Measurements from ENCODE around the gene ITGB4. TPM values are rescaled to one million over a fixed set of nuclear protein-coding genes. Genes with fewer than 3 reads are reported as not detected.

Gene ITGB4
- total and polyA plus RNA-seq, 2 of the 13 experiments (the other 11 are each of a cell fraction or from before 2014, with no cell fraction given) = 6.9 to 14.5 TPM

DNA sequence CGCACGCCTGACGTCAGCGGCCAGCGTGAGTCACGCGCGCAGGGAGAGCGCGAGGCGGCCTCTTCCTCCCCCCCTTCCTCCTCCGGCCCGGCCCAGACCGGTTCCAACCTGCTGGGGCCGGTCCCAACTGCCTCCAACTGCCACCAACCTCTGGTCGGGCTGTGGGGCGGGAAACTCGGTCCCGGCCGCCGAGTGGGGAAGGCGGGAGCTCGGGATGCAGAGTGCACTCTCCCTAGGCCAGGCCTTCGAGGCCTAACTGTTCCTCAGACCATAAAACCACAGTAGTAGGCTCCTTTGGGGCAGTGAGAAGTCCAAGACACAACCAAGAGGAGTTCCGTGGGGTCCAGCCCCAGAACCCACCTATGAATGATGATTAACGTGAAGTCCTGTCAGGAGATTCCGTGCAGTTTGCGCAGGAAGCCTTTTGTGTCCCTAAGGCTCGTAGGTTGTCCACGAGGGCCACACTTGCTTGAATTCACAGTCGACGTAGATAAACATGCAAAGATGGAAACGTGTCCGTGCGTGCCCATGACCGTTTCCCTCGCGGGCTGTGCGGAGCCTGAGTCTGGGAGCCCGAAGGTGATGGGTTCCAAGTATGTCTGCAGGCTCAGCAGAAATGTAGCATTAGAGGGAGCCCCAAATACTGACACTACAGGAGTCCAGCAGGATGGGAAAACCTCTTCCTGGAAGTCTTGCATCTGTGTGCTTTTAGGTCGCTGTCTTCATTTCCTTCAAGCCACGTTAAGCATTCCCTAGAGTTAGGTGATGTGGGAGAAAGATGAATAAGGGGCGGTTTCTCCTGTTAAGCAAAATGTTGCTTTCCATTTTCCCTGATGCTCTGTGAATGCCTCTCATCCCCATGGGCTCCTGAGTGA, 64.0 kb downstream of the ITGB4 start (continued):
- TF ChIP-seq NR1H2 (CRISPR knock-in tag; IDR thresholded peaks at IDR 0.05; ENCODE audit: borderline replicate concordance, low read depth) (no peak; the same call in 1 of the 2 replicates), ZSCAN21 (CRISPR knock-in tag; IDR thresholded peaks at IDR 0.05; ENCODE audit: borderline replicate concordance) (no peak; the same call in 1 of the 2 replicates), E2F5 (CRISPR knock-in tag; conservative IDR thresholded peaks at IDR 0.05) (peak; percentile 91), ZNF296 (CRISPR knock-in tag; conservative IDR thresholded peaks at IDR 0.05) (peak; percentile 61; the same call in 1 of the 2 replicates), NFAT5 (CRISPR knock-in tag; IDR thresholded peaks at IDR 0.05) (peak; percentile 82), ZNF136 (CRISPR knock-in tag; IDR thresholded peaks at IDR 0.05; ENCODE audit: low read depth) (peak; percentile 14; the same call in 1 of the 2 replicates), ZNF12 (CRISPR knock-in tag; IDR thresholded peaks at IDR 0.05) (peak; percentile 14), ZNF44 (CRISPR knock-in tag; IDR thresholded peaks at IDR 0.05) (no peak), ZKSCAN8 (CRISPR knock-in tag; IDR thresholded peaks at IDR 0.05; ENCODE audit: borderline replicate concordance) (no peak), SMARCC2 (IDR thresholded peaks at IDR 0.05) (no peak), ZBTB7B (CRISPR knock-in tag; IDR thresholded peaks at IDR 0.05) (no peak), SCMH1 (CRISPR knock-in tag; IDR thresholded peaks at IDR 0.05; ENCODE audit: borderline replicate concordance) (no peak), ZNF235 (CRISPR knock-in tag; IDR thresholded peaks at IDR 0.05; ENCODE audit: borderline replicate concordance) (no peak; the same call in 1 of the 2 replicates)
- TF ChIP-seq, protein P1, sequence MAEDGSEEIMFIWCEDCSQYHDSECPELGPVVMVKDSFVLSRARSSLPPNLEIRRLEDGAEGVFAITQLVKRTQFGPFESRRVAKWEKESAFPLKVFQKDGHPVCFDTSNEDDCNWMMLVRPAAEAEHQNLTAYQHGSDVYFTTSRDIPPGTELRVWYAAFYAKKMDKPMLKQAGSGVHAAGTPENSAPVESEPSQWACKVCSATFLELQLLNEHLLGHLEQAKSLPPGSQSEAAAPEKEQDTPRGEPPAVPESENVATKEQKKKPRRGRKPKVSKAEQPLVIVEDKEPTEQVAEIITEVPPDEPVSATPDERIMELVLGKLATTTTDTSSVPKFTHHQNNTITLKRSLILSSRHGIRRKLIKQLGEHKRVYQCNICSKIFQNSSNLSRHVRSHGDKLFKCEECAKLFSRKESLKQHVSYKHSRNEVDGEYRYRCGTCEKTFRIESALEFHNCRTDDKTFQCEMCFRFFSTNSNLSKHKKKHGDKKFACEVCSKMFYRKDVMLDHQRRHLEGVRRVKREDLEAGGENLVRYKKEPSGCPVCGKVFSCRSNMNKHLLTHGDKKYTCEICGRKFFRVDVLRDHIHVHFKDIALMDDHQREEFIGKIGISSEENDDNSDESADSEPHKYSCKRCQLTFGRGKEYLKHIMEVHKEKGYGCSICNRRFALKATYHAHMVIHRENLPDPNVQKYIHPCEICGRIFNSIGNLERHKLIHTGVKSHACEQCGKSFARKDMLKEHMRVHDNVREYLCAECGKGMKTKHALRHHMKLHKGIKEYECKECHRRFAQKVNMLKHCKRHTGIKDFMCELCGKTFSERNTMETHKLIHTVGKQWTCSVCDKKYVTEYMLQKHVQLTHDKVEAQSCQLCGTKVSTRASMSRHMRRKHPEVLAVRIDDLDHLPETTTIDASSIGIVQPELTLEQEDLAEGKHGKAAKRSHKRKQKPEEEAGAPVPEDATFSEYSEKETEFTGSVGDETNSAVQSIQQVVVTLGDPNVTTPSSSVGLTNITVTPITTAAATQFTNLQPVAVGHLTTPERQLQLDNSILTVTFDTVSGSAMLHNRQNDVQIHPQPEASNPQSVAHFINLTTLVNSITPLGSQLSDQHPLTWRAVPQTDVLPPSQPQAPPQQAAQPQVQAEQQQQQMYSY (CRISPR knock-in tag; IDR thresholded peaks at IDR 0.05) = no peak
- TF ChIP-seq, protein P2, sequence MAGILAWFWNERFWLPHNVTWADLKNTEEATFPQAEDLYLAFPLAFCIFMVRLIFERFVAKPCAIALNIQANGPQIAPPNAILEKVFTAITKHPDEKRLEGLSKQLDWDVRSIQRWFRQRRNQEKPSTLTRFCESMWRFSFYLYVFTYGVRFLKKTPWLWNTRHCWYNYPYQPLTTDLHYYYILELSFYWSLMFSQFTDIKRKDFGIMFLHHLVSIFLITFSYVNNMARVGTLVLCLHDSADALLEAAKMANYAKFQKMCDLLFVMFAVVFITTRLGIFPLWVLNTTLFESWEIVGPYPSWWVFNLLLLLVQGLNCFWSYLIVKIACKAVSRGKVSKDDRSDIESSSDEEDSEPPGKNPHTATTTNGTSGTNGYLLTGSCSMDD (CRISPR knock-in tag; IDR thresholded peaks at IDR 0.05) = no peak
- TF ChIP-seq, protein P3, sequence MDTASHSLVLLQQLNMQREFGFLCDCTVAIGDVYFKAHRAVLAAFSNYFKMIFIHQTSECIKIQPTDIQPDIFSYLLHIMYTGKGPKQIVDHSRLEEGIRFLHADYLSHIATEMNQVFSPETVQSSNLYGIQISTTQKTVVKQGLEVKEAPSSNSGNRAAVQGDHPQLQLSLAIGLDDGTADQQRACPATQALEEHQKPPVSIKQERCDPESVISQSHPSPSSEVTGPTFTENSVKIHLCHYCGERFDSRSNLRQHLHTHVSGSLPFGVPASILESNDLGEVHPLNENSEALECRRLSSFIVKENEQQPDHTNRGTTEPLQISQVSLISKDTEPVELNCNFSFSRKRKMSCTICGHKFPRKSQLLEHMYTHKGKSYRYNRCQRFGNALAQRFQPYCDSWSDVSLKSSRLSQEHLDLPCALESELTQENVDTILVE (CRISPR knock-in tag; IDR thresholded peaks at IDR 0.05) = peak; percentile 61; the same call in 1 of the 2 replicates
